ENCODE results near the gene CD8B2. TPM values are rescaled to one million over a fixed set of nuclear protein-coding genes. Genes with fewer than 3 reads are reported as not detected.
"Not testable (repeated sequence)": the region's sequence is repeated elsewhere in the genome, so short reads cannot be mapped to it uniquely, and the experiment has no call there.

The CD8B2 gene
- total RNA-seq = not detected

- H3K4me3 Mint-ChIP-seq; H3K36me3 Mint-ChIP-seq (ENCODE audit: low read depth); H3K27ac Mint-ChIP-seq; POLR2A ChIA-PET; DNase-seq; H3K4me1 Mint-ChIP-seq; H3K9me3 Mint-ChIP-seq; CTCF ChIA-PET: not testable (repeated sequence)
- peaks cover 24% of the 10 kb centered on the region for H3K27me3 Mint-ChIP-seq
Observed at GRCh38 chr2:106486551-106487385, at the start of gene CD8B2. Gene CD8B2 (plus strand): TSS chr2:106487364. CDS start chr2:106487427, 63 bp downstream.

GRCh38 chr2:106461882-106462281, 25.3 kb upstream of the CD8B2 start:
- H3K9me3 Mint-ChIP-seq; H3K27ac Mint-ChIP-seq; H3K4me1 Mint-ChIP-seq; H3K27me3 Mint-ChIP-seq; H3K4me3 Mint-ChIP-seq; POLR2A ChIA-PET; H3K36me3 Mint-ChIP-seq (ENCODE audit: low read depth): not testable (repeated sequence)
- DNase-seq = peak; percentile 17
- CTCF ChIA-PET = interaction anchor here (0.6 kb wide), 1 partner anchor 604 kb away, joined by 3 read pairs; no protein-coding TSS in a partner anchor

GRCh38 chr2:106467516-106467915, 19.6 kb upstream of the CD8B2 start:
- H3K27me3 Mint-ChIP-seq; DNase-seq; H3K4me1 Mint-ChIP-seq; H3K4me3 Mint-ChIP-seq; CTCF ChIA-PET; H3K36me3 Mint-ChIP-seq (ENCODE audit: low read depth); H3K27ac Mint-ChIP-seq; H3K9me3 Mint-ChIP-seq; POLR2A ChIA-PET: not testable (repeated sequence)

GRCh38 chr2:106468107-106468506, 19.1 kb upstream of the CD8B2 start, which contains the start of gene RGPD3:
Gene RGPD3 (minus strand): TSS chr2:106468413. CDS start chr2:106468288, 125 bp downstream.
- POLR2A ChIA-PET; H3K9me3 Mint-ChIP-seq; H3K4me1 Mint-ChIP-seq; H3K36me3 Mint-ChIP-seq (ENCODE audit: low read depth); CTCF ChIA-PET; H3K27ac Mint-ChIP-seq; H3K27me3 Mint-ChIP-seq; DNase-seq; H3K4me3 Mint-ChIP-seq: not testable (repeated sequence)

- peak; percentile 59 for DNase-seq
- H3K4me3 Mint-ChIP-seq; H3K9me3 Mint-ChIP-seq; H3K27me3 Mint-ChIP-seq; H3K36me3 Mint-ChIP-seq (ENCODE audit: low read depth); H3K4me1 Mint-ChIP-seq; CTCF ChIA-PET; H3K27ac Mint-ChIP-seq; POLR2A ChIA-PET: not testable (repeated sequence)
Observed at GRCh38 chr2:106470658-106471057, 16.5 kb upstream of the CD8B2 start.

GRCh38 chr2:106477647-106478046, 9.5 kb upstream of the CD8B2 start:
- H3K27ac Mint-ChIP-seq; CTCF ChIA-PET; H3K36me3 Mint-ChIP-seq (ENCODE audit: low read depth): not testable (repeated sequence)

GRCh38 chr2:106479563-106479962, 7.6 kb upstream of the CD8B2 start:
- DNase-seq; POLR2A ChIA-PET; CTCF ChIA-PET; H3K4me3 Mint-ChIP-seq; H3K4me1 Mint-ChIP-seq; H3K27ac Mint-ChIP-seq; H3K36me3 Mint-ChIP-seq (ENCODE audit: low read depth); H3K27me3 Mint-ChIP-seq; H3K9me3 Mint-ChIP-seq: not testable (repeated sequence)

More at GRCh38 chr2:106477647-106478046, 9.5 kb upstream of the CD8B2 start:
- H3K4me3 Mint-ChIP-seq, POLR2A ChIA-PET, H3K27me3 Mint-ChIP-seq, DNase-seq, H3K4me1 Mint-ChIP-seq, H3K9me3 Mint-ChIP-seq: not testable (repeated sequence)

- POLR2A ChIA-PET; CTCF ChIA-PET; H3K9me3 Mint-ChIP-seq; DNase-seq; H3K4me3 Mint-ChIP-seq; H3K36me3 Mint-ChIP-seq (ENCODE audit: low read depth); H3K27ac Mint-ChIP-seq; H3K4me1 Mint-ChIP-seq: not testable (repeated sequence)
- peaks cover 24% of the 10 kb centered on the region for H3K27me3 Mint-ChIP-seq
Observed at GRCh38 chr2:106487386-106488191, 425 bp downstream of the CD8B2 start.

- H3K36me3 Mint-ChIP-seq (ENCODE audit: low read depth) = not testable (repeated sequence)
Observed at GRCh38 chr2:106489701-106490100, 2.5 kb downstream of the CD8B2 start.

GRCh38 chr2:106492399-106492798, 5.2 kb downstream of the CD8B2 start:
- H3K36me3 Mint-ChIP-seq (ENCODE audit: low read depth); H3K9me3 Mint-ChIP-seq; H3K27ac Mint-ChIP-seq; H3K4me3 Mint-ChIP-seq; H3K4me1 Mint-ChIP-seq; CTCF ChIA-PET; DNase-seq; H3K27me3 Mint-ChIP-seq; POLR2A ChIA-PET: not testable (repeated sequence)

More at GRCh38 chr2:106489701-106490100, 2.5 kb downstream of the CD8B2 start:
- CTCF ChIA-PET, POLR2A ChIA-PET, DNase-seq, H3K9me3 Mint-ChIP-seq, H3K27ac Mint-ChIP-seq, H3K4me3 Mint-ChIP-seq, H3K4me1 Mint-ChIP-seq: not testable (repeated sequence)
- peaks cover 17% of the 10 kb centered on the region for H3K27me3 Mint-ChIP-seq

- H3K4me1 Mint-ChIP-seq; CTCF ChIA-PET; DNase-seq; H3K36me3 Mint-ChIP-seq (ENCODE audit: low read depth); H3K4me3 Mint-ChIP-seq; H3K9me3 Mint-ChIP-seq; POLR2A ChIA-PET; H3K27ac Mint-ChIP-seq; H3K27me3 Mint-ChIP-seq: not testable (repeated sequence)
Observed at GRCh38 chr2:106492913-106493312, 5.7 kb downstream of the CD8B2 start.

GRCh38 chr2:106498549-106498948, 11.4 kb downstream of the CD8B2 start:
- CTCF ChIA-PET; POLR2A ChIA-PET; H3K27me3 Mint-ChIP-seq; H3K9me3 Mint-ChIP-seq; H3K4me1 Mint-ChIP-seq; DNase-seq; H3K27ac Mint-ChIP-seq; H3K4me3 Mint-ChIP-seq; H3K36me3 Mint-ChIP-seq (ENCODE audit: low read depth): not testable (repeated sequence)

- H3K36me3 Mint-ChIP-seq (ENCODE audit: low read depth); H3K9me3 Mint-ChIP-seq; CTCF ChIA-PET; H3K27ac Mint-ChIP-seq; H3K27me3 Mint-ChIP-seq; H3K4me3 Mint-ChIP-seq; DNase-seq; POLR2A ChIA-PET; H3K4me1 Mint-ChIP-seq: not testable (repeated sequence)
Observed at GRCh38 chr2:106500350-106500749, 13.2 kb downstream of the CD8B2 start.

- H3K4me3 Mint-ChIP-seq; H3K9me3 Mint-ChIP-seq; H3K27me3 Mint-ChIP-seq; H3K4me1 Mint-ChIP-seq; H3K27ac Mint-ChIP-seq; CTCF ChIA-PET; H3K36me3 Mint-ChIP-seq (ENCODE audit: low read depth); POLR2A ChIA-PET; DNase-seq: not testable (repeated sequence)
Observed at GRCh38 chr2:106502351-106502750, 15.2 kb downstream of the CD8B2 start.

All from activated CD4-positive, alpha-beta memory T cell treated with anti-CD3 and anti-CD28 coated beads, Interleukin-2, amount 10 ng/mL, durations not matched to agents 7 days and 5 days (primary cell).